ENCODE results near the gene DGKB.

DNA sequence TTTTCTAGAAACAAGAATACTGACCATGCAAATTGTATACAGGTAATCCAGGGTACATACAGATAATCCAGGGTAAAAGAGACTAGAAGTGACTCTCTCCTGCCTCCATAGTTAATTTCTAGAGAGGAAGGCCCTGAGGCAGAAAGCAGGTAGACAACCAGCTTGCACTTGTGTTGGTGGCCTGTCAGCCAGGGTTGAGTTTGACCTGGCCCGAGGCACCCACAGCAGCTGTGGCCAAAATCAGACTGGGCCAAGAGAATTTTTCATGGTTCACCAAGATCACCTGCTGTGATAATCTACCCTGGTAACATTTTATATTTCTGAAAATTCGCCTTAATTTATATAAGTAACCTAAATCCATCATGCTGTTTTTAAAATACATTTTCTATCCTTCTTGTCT lies 526.6 kb downstream of the DGKB start:
- no peak for TF ChIP-seq POLR2A (IDR thresholded peaks at IDR 0.05; ENCODE audit: control extremely low read depth in 1 of 2, low read depth in 2 of 2, low read length in 2 of 2)
- TF ChIP-seq SUZ12 (IDR thresholded peaks at IDR 0.05; ENCODE audit: low read length), result no peak
- TF ChIP-seq BRCA1 (IDR thresholded peaks at IDR 0.05; ENCODE audit: low read depth, low read length), result no peak
- no peak for TF ChIP-seq EZH2 (IDR thresholded peaks at IDR 0.05; ENCODE audit: low read depth, low read length, severe bottlenecking)
- TF ChIP-seq SP2 (IDR thresholded peaks at IDR 0.05; ENCODE audit: low read length), result no peak
- no peak for TF ChIP-seq EP300 (IDR thresholded peaks at IDR 0.05; ENCODE audit: borderline replicate concordance in 1 of 2, low read depth in 2 of 2, low read length in 2 of 2)
- TF ChIP-seq MAX (IDR thresholded peaks at IDR 0.05), result no peak
- no peak for TF ChIP-seq CEBPB (IDR thresholded peaks at IDR 0.05; ENCODE audit: low read depth, low read length)
- no peak for TF ChIP-seq NANOG (IDR thresholded peaks at IDR 0.05; ENCODE audit: insufficient read depth, low read depth, low read length, poor library complexity, severe bottlenecking)
- TF ChIP-seq, protein P1, sequence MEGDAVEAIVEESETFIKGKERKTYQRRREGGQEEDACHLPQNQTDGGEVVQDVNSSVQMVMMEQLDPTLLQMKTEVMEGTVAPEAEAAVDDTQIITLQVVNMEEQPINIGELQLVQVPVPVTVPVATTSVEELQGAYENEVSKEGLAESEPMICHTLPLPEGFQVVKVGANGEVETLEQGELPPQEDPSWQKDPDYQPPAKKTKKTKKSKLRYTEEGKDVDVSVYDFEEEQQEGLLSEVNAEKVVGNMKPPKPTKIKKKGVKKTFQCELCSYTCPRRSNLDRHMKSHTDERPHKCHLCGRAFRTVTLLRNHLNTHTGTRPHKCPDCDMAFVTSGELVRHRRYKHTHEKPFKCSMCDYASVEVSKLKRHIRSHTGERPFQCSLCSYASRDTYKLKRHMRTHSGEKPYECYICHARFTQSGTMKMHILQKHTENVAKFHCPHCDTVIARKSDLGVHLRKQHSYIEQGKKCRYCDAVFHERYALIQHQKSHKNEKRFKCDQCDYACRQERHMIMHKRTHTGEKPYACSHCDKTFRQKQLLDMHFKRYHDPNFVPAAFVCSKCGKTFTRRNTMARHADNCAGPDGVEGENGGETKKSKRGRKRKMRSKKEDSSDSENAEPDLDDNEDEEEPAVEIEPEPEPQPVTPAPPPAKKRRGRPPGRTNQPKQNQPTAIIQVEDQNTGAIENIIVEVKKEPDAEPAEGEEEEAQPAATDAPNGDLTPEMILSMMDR (IDR thresholded peaks at IDR 0.05; ENCODE audit: control extremely low read depth in 1 of 3, insufficient read depth in 1 of 3, low read depth in 1 of 3, low read length in 3 of 3), result no peak
- TF ChIP-seq KDM5A (IDR thresholded peaks at IDR 0.05; ENCODE audit: low read length), result no peak
- no peak for TF ChIP-seq POLR2AphosphoS5 (IDR thresholded peaks at IDR 0.05; ENCODE audit: low read depth, low read length)
- no peak for TF ChIP-seq NRF1 (IDR thresholded peaks at IDR 0.05; ENCODE audit: low read depth, low read length)
- TF ChIP-seq RAD21 (IDR thresholded peaks at IDR 0.05 in 1 of 2, conservative IDR thresholded peaks at IDR 0.05 in 1 of 2; ENCODE audit: low read depth in 2 of 2, low read length in 2 of 2), result no peak

Measured in H1 (cell line).